Measurements from ENCODE around the gene CNTNAP1.

Gene CNTNAP1

DNA sequence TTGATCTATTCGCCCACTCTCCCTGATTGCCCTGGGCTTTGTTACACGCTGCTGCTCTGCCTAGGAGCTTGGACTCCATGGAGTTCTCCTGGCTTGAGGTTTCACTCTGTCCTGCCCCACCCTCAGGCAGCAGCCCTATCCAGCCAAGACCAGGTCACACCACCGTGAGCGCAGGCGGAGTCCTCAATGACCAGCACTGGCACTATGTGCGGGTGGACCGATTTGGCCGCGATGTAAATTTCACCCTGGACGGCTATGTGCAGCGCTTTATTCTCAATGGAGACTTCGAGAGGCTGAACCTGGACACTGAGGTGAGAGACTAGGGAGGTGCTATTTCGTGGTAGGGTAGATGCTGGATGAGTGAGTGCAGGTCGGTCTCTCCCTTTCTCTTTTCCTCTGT is 3.5 kb downstream of the CNTNAP1 start:
- Histone ChIP-seq H3K27me3 (peaks cover 14 to 35% (median 32%) of the 10 kb centered on the region in 11 experiments), H3K9ac (no peak overlapping the region), H3K9me3 (replicated peaks in 1 of 11) (no peaks in the 10 kb centered on the region), H3K4me3 (no peak overlapping the region), H4K20me1 (peaks cover 0 to 20% (median 8%) of the 10 kb centered on the region in 11 experiments; a peak in 10 of 22 replicates), H3K36me3 (peaks cover 0 to 25% (median 3%) of the 10 kb centered on the region in 11 experiments; a peak in 3 of 22 replicates), H3K4me1 (peaks cover 22 to 31% (median 26%) of the 10 kb centered on the region in 10 experiments), H3K4me2 (no peak overlapping the region), H3K27ac (no peak overlapping the region)
- TF ChIP-seq Cebpa-rat (IDR thresholded peaks at IDR 0.05), result no peak

DNA sequence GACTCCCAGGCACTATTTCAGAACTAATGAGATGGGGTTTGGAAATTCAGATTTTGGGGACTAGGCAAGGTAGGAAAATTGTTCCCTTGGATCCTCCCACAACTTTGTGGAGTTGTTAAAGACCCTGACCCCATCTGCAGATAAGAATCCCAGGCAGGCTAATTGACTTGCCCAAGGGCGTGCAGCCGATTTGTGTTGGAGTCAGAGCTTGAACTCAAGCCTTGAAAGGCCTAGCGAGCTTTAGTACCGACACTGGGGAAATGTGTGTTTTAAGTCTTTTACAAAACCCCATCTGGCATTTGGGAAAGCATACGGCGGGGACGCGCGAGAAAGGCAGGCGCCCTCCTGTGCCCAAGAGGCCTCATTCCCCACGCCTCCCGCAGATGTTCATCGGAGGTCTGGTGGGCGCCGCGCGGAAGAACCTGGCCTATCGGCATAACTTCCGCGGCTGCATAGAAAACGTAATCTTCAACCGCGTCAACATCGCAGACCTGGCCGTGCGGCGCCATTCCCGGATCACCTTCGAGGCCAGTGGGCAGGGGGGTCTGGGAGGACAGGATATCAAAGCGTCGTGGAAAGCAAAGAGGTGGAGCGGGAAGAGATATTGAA is 4.3 kb downstream of the CNTNAP1 start:
- Histone ChIP-seq H3K4me1 (peaks cover 14 to 23% (median 18%) of the 10 kb centered on the region in 10 experiments), H3K27me3 (peaks cover 9 to 29% (median 27%) of the 10 kb centered on the region in 11 experiments), H3K27ac (no peak overlapping the region), H3K9me3 (replicated peaks in 1 of 11) (no peaks in the 10 kb centered on the region), H4K20me1 (peaks cover 0 to 24% (median 7%) of the 10 kb centered on the region in 11 experiments; a peak in 10 of 22 replicates), H3K36me3 (peaks cover 0 to 30% (median 3%) of the 10 kb centered on the region in 11 experiments; a peak in 3 of 22 replicates), H3K4me3 (no peak overlapping the region), H3K9ac (no peak overlapping the region), H3K4me2 (no peak overlapping the region)
- no peak for TF ChIP-seq Cebpa-rat (IDR thresholded peaks at IDR 0.05)

DNA sequence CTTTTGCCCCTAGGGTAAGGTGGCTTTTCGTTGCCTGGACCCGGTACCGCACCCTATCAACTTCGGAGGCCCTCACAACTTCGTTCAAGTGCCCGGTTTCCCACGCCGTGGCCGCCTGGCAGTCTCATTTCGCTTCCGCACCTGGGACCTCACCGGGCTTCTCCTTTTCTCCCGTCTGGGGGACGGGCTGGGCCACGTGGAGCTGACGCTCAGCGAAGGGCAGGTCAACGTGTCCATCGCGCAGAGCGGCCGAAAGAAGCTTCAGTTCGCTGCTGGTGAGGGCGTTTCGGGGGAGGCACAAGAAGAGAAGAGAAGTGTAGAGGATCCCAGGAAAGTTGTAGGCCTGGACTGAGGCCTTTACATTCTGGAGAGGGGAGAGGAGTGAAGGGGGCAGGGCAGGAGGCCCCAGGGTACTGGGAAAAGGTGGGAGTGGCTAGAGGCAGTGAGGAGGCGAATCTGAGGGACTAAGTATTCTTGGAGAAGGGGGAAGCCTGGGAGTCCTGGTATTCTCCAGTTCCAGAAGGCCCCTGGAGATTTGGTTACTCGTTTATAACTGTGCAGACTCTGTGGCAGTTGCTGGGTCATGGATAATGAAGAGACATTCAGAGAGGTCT is 5.5 kb downstream of the CNTNAP1 start:
- Histone ChIP-seq H3K9me3 (replicated peaks in 1 of 11) (no peaks in the 10 kb centered on the region), H3K27ac (no peak overlapping the region), H3K4me2 (no peak overlapping the region), H3K4me3 (no peak overlapping the region), H4K20me1 (peaks cover 0 to 27% (median 6%) of the 10 kb centered on the region in 11 experiments; a peak in 9 of 22 replicates), H3K9ac (no peak overlapping the region), H3K27me3 (peaks cover 7 to 17% (median 15%) of the 10 kb centered on the region in 11 experiments), H3K4me1 (peaks cover 6 to 11% (median 9%) of the 10 kb centered on the region in 10 experiments), H3K36me3 (peaks cover 0 to 41% (median 3%) of the 10 kb centered on the region in 11 experiments; a peak in 3 of 22 replicates)
- TF ChIP-seq Cebpa-rat (IDR thresholded peaks at IDR 0.05), result no peak

DNA sequence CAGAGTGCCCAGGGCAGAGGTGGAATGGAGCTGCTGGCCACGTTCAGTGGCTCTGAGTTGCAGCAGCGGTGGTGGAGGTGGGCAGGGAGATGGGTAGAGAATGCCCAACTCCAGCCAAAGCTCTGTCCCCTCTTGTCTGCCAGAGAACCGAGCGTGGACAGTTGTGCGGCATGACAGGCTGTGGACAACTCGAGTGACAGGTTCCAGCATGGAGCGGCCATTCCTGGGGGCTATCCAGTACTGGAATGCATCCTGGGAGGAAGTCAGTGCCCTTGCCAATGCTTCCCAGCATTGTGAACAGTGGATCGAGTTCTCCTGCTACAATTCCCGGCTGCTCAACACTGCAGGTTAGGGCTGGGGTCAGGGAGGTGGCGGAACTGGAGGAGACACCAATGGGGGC is 8.3 kb downstream of the CNTNAP1 start:
- Histone ChIP-seq H3K4me1 (no peaks in the 10 kb centered on the region), H3K9me3 (replicated peaks in 1 of 11) (no peaks in the 10 kb centered on the region), H3K27me3 (no peaks in the 10 kb centered on the region), H3K4me2 (no peak overlapping the region), H4K20me1 (peaks cover 0 to 13% (median 0%) of the 10 kb centered on the region in 11 experiments; a peak in 1 of 22 replicates), H3K4me3 (no peak overlapping the region), H3K9ac (no peak overlapping the region), H3K36me3 (peaks cover 5 to 56% (median 13%) of the 10 kb centered on the region in 11 experiments; a peak in 17 of 22 replicates), H3K27ac (no peak overlapping the region)
- TF ChIP-seq Cebpa-rat (IDR thresholded peaks at IDR 0.05), result no peak

DNA sequence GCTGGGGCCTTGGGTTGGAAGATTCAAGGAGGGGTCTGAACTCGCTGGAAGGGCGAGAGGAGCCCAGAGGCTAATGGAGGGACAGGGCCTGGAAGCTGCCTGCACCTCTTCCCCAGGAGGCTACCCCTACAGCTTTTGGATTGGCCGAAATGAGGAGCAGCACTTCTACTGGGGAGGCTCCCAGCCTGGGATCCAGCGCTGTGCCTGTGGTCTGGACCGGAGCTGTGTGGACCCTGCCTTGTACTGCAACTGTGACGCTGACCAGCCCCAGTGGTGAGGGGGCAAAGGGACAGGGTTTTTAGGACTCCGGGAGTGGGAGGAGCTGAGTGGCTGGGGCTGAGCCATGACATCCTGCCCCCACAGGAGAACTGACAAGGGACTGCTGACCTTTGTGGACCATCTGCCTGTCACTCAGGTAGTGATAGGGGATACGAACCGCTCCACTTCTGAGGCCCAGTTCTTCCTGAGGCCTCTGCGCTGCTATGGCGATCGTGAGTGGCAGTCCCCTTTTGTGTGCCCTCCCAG is 8.8 kb downstream of the CNTNAP1 start:
- peaks cover 6 to 59% (median 17%) of the 10 kb centered on the region in 11 experiments; a peak in 17 of 22 replicates for H3K36me3 ChIP-seq
- H3K9ac ChIP-seq, result no peak overlapping the region
- no peaks in the 10 kb centered on the region for H3K4me1 ChIP-seq
- no peak overlapping the region for H3K4me3 ChIP-seq
- H3K9me3 ChIP-seq (replicated peaks in 1 of 11), result no peaks in the 10 kb centered on the region
- TF ChIP-seq Cebpa-rat (IDR thresholded peaks at IDR 0.05), result no peak
- H3K4me2 ChIP-seq, result no peak overlapping the region
- H3K27ac ChIP-seq, result no peak overlapping the region
- peaks cover 0 to 18% (median 0%) of the 10 kb centered on the region in 11 experiments; a peak in 1 of 22 replicates for H4K20me1 ChIP-seq
- H3K27me3 ChIP-seq, result no peaks in the 10 kb centered on the region

DNA sequence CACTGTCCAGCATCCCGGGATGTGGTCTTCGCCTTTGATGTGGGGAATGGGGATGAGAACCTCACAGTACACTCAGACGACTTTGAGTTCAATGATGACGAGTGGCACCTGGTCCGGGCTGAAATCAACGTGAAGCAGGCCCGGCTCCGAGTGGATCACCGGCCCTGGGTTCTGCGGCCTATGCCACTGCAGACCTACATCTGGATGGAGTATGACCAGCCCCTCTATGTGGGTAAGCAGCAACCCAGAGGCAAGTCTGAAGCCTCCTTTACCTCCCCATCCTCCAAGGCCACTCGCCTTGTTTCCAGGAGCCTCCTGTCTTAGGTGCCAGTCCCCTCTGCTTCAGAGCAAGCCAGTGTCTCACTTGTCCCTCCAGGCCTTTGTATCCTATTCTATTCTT is 10.2 kb downstream of the CNTNAP1 start:
- no peak overlapping the region for H3K4me3 ChIP-seq
- TF ChIP-seq Cebpa-rat (IDR thresholded peaks at IDR 0.05), result no peak
- no peak overlapping the region for H3K4me2 ChIP-seq
- peaks cover 9 to 73% (median 31%) of the 10 kb centered on the region in 11 experiments; a peak in 21 of 22 replicates for H3K36me3 ChIP-seq
- H3K9ac ChIP-seq, result no peak overlapping the region
- no peaks in the 10 kb centered on the region for H3K9me3 ChIP-seq (replicated peaks in 1 of 11)
- no peaks in the 10 kb centered on the region for H3K27me3 ChIP-seq
- H4K20me1 ChIP-seq, result peaks cover 0 to 18% (median 0%) of the 10 kb centered on the region in 11 experiments; a peak in 1 of 22 replicates
- H3K4me1 ChIP-seq, result no peaks in the 10 kb centered on the region
- no peak overlapping the region for H3K27ac ChIP-seq

DNA sequence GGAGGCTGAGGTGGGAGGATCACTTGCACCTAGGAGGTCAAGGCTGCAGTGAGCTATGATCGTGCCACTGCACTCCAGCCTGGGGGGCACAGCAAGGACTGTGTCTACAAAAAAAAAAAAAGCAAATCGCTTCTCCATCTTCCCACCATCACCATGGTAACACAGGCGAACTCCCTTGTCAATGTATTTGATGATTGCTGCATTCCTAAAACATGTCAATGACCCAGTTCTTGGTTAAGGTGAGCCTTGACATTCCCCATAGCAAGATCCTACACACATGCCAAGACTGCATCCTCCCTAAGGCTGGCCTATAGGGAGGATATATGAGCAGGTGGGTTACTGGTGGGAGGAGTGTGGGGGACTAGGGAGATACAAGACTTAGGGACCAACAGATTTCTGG is 12.2 kb downstream of the CNTNAP1 start:
- H3K9me3 ChIP-seq (replicated peaks in 1 of 11), result no peaks in the 10 kb centered on the region
- H3K36me3 ChIP-seq, result peaks cover 22 to 84% (median 41%) of the 10 kb centered on the region in 11 experiments
- no peak overlapping the region for H3K27ac ChIP-seq
- no peak overlapping the region for H3K9ac ChIP-seq
- H3K4me1 ChIP-seq, result no peaks in the 10 kb centered on the region
- no peak overlapping the region for H3K4me3 ChIP-seq
- H4K20me1 ChIP-seq, result peaks cover 0 to 18% (median 0%) of the 10 kb centered on the region in 11 experiments; a peak in 1 of 22 replicates
- no peak overlapping the region for H3K4me2 ChIP-seq
- H3K27me3 ChIP-seq, result no peaks in the 10 kb centered on the region
- no peak for TF ChIP-seq Cebpa-rat (IDR thresholded peaks at IDR 0.05)

DNA sequence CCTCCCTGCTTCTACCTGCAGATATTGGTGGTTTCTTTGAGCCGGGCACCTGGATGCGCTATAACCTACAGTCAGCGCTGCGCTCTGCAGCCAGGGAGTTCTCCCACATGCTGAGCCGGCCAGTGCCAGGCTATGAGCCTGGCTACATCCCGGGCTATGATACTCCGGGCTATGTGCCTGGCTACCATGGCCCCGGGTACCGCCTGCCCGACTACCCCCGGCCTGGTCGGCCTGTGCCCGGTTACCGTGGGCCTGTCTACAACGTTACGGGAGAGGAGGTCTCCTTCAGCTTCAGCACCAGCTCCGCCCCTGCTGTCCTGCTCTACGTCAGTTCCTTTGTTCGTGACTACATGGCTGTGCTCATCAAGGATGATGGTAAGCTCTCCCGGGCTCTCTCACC is 13.2 kb downstream of the CNTNAP1 start:
- Histone ChIP-seq H4K20me1 (peaks cover 0 to 18% (median 0%) of the 10 kb centered on the region in 11 experiments; a peak in 2 of 22 replicates), H3K4me1 (no peaks in the 10 kb centered on the region), H3K9me3 (replicated peaks in 1 of 11) (no peaks in the 10 kb centered on the region), H3K27ac (no peak overlapping the region), H3K4me3 (no peak overlapping the region), H3K4me2 (no peak overlapping the region), H3K36me3 (peaks cover 29 to 89% (median 50%) of the 10 kb centered on the region in 11 experiments), H3K9ac (no peak overlapping the region), H3K27me3 (no peaks in the 10 kb centered on the region)
- TF ChIP-seq Cebpa-rat (IDR thresholded peaks at IDR 0.05), result no peak

DNA sequence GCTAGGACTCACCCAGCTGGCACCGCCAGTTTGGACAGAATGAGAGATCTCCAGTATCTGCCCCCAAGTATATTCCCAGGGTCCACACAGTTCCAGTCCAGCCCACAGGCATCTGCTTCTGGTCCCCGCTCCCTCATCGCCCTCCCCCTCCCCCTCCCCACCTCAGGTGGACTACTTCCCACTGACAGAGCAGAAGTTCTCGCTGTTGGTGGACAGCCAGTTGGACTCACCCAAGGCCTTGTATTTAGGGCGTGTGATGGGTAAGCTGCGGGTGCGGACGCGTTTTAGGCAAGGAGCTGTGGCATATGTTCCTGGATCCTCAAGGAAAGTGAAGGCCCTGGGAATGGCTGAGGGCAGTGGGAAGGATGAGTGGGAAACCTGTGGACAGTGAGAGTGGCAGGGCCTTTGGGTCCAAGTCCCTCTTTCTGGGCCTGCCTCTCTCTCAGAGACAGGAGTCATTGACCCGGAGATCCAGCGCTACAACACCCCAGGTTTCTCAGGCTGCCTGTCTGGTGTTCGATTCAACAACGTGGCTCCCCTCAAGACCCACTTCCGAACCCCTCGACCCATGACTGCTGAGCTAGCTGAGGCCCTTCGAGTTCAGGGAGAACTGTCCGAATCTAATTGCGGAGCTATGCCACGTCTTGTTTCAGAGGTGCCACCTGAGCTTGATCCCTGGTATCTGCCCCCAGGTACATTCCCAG is 14.9 kb downstream of the CNTNAP1 start:
- Histone ChIP-seq H3K9me3 (replicated peaks in 1 of 11) (no peaks in the 10 kb centered on the region), H3K4me2 (no peak overlapping the region), H3K27ac (no peak overlapping the region), H3K27me3 (no peaks in the 10 kb centered on the region), H3K4me3 (no peak overlapping the region), H3K9ac (no peak overlapping the region), H4K20me1 (peaks cover 0 to 24% (median 0%) of the 10 kb centered on the region in 11 experiments; a peak in 2 of 22 replicates), H3K4me1 (no peaks in the 10 kb centered on the region), H3K36me3 (peaks cover 46 to 92% (median 68%) of the 10 kb centered on the region in 11 experiments)
- TF ChIP-seq Cebpa-rat (IDR thresholded peaks at IDR 0.05), result no peak

Data from BLaER1 treated with 17β-estradiol and CSF1 and Interleukin-3, amounts not matched to agents 10 nM and 100 nM (cell line).